ENCODE measurements around the gene MPC2.

Gene MPC2

DNA sequence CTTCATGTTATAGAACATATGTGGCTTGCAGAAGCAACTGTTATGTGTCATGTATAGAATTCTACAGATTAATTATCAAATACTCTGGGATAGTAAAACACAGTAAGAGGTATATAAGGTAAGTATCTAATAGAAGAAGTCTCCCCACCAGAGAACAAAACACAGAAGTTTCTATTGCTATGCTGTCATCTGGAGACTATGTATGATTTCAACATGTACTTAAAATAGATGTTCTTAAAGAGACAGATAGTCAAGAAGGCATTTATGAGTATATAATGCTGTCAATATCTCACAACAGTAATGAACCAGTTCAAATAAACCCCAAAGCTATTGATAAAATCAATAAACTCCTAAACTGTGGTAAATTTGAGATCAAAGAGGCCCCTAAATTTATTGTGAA is 14.8 kb downstream of the MPC2 start:
- H3K4ac ChIP-seq (ENCODE audit: low read length), result no peak overlapping the region
- H2BK15ac ChIP-seq (ENCODE audit: low read length), result no peak overlapping the region
- no peak overlapping the region for H2AK5ac ChIP-seq (ENCODE audit: low read depth, low read length)
- no peaks in the 10 kb centered on the region for H3K27me3 ChIP-seq (ENCODE audit: control insufficient read depth in 3 of 3, insufficient read depth in 3 of 3, low read depth in 1 of 3, low read length in 3 of 3)
- H2BK12ac ChIP-seq (ENCODE audit: low read length), result no peak overlapping the region
- no peak overlapping the region for H3K4me2 ChIP-seq (ENCODE audit: insufficient read depth, low read length, poor library complexity, severe bottlenecking)
- no peak overlapping the region for H3K27ac ChIP-seq (replicated peaks; ENCODE audit: low read length)
- no peak for DNase-seq (ENCODE audit: low spot score)
- H4K8ac ChIP-seq (ENCODE audit: low read depth, low read length), result no peak overlapping the region
- no peaks in the 10 kb centered on the region for H3K79me1 ChIP-seq (ENCODE audit: low read depth, low read length)
- no peak overlapping the region for H2BK5ac ChIP-seq (ENCODE audit: low read length)
- H2BK120ac ChIP-seq (ENCODE audit: low read depth, low read length), result no peak overlapping the region
- no peaks in the 10 kb centered on the region for H3K9me3 ChIP-seq (replicated peaks in 1 of 2; ENCODE audit: control insufficient read depth in 2 of 2, insufficient read depth in 1 of 2, low read depth in 1 of 2, low read length in 2 of 2)
- no peak overlapping the region for H2AFZ ChIP-seq (ENCODE audit: low read length)
- H3K14ac ChIP-seq (ENCODE audit: low read length), result no peak overlapping the region
- H3K9ac ChIP-seq (ENCODE audit: low read depth, low read length, poor library complexity), result no peak overlapping the region
- H3K36me3 ChIP-seq (replicated peaks in 1 of 2; ENCODE audit: control insufficient read depth in 2 of 2, insufficient read depth in 2 of 2, low read length in 2 of 2), result peaks cover 0 to 8% of the 10 kb centered on the region in 2 donors
- H3K23ac ChIP-seq (ENCODE audit: low read depth, low read length, poor library complexity), result no peak overlapping the region
- no peak overlapping the region for H3K18ac ChIP-seq (ENCODE audit: low read length)
- no peak overlapping the region for H3K4me3 ChIP-seq (ENCODE audit: low read length in 2 of 2)
- H4K91ac ChIP-seq (ENCODE audit: low read depth, low read length, poor library complexity), result no peak overlapping the region
- H3K4me1 ChIP-seq (ENCODE audit: control insufficient read depth in 2 of 2, insufficient read depth in 1 of 2, low read depth in 1 of 2, low read length in 2 of 2), result peaks cover 0 to 2% of the 10 kb centered on the region in 2 donors

GRCh38 chr1:167916766-167917511 is 19.9 kb downstream of the MPC2 start:
- H3K36me3 ChIP-seq (replicated peaks in 1 of 2; ENCODE audit: control insufficient read depth in 2 of 2, insufficient read depth in 2 of 2, low read length in 2 of 2), result peaks cover 1 to 8% of the 10 kb centered on the region in 2 donors
- no peak overlapping the region for H3K23ac ChIP-seq (ENCODE audit: low read depth, low read length, poor library complexity)
- no peak for DNase-seq (ENCODE audit: low spot score)
- H3K27me3 ChIP-seq (ENCODE audit: control insufficient read depth in 3 of 3, insufficient read depth in 3 of 3, low read depth in 1 of 3, low read length in 3 of 3), result no peaks in the 10 kb centered on the region
- H3K27ac ChIP-seq (replicated peaks; ENCODE audit: low read length), result no peak overlapping the region
- H3K4ac ChIP-seq (ENCODE audit: low read length), result no peak overlapping the region
- H2BK15ac ChIP-seq (ENCODE audit: low read length), result no peak overlapping the region
- no peaks in the 10 kb centered on the region for H3K79me1 ChIP-seq (ENCODE audit: low read depth, low read length)
- no peak overlapping the region for H3K14ac ChIP-seq (ENCODE audit: low read length)
- no peaks in the 10 kb centered on the region for H3K9me3 ChIP-seq (replicated peaks in 1 of 2; ENCODE audit: control insufficient read depth in 2 of 2, insufficient read depth in 1 of 2, low read depth in 1 of 2, low read length in 2 of 2)
- no peak overlapping the region for H3K4me2 ChIP-seq (ENCODE audit: insufficient read depth, low read length, poor library complexity, severe bottlenecking)
- no peak overlapping the region for H2AFZ ChIP-seq (ENCODE audit: low read length)
- H3K4me3 ChIP-seq (ENCODE audit: low read length in 2 of 2), result no peak overlapping the region
- no peak overlapping the region for H4K8ac ChIP-seq (ENCODE audit: low read depth, low read length)
- H3K4me1 ChIP-seq (ENCODE audit: control insufficient read depth in 2 of 2, insufficient read depth in 1 of 2, low read depth in 1 of 2, low read length in 2 of 2), result no peaks in the 10 kb centered on the region
- no peak overlapping the region for H2BK5ac ChIP-seq (ENCODE audit: low read length)
- H3K18ac ChIP-seq (ENCODE audit: low read length), result no peak overlapping the region
- WGBS, 2 donors (ENCODE audit: extremely low coverage in 2 of 2, insufficient read length in 2 of 2, insufficient replicate concordance in 1 of 2), result no CpG with 5 or more reads among the region's 6 CpGs
- H2AK5ac ChIP-seq (ENCODE audit: low read depth, low read length), result no peak overlapping the region
- H3K9ac ChIP-seq (ENCODE audit: low read depth, low read length, poor library complexity), result no peak overlapping the region
- no peak overlapping the region for H2BK12ac ChIP-seq (ENCODE audit: low read length)
- H2BK120ac ChIP-seq (ENCODE audit: low read depth, low read length), result no peak overlapping the region
- no peak overlapping the region for H4K91ac ChIP-seq (ENCODE audit: low read depth, low read length, poor library complexity)

GRCh38 chr1:167915569-167915968 is 21.3 kb downstream of the MPC2 start:
- peaks cover under 1 to 3% of the 10 kb centered on the region in 2 donors for H3K9me3 ChIP-seq (replicated peaks in 1 of 2; ENCODE audit: control insufficient read depth in 2 of 2, insufficient read depth in 1 of 2, low read depth in 1 of 2, low read length in 2 of 2)
- peaks cover 1 to 8% of the 10 kb centered on the region in 2 donors for H3K36me3 ChIP-seq (replicated peaks in 1 of 2; ENCODE audit: control insufficient read depth in 2 of 2, insufficient read depth in 2 of 2, low read length in 2 of 2)
- H3K4me2 ChIP-seq (ENCODE audit: insufficient read depth, low read length, poor library complexity, severe bottlenecking), result no peak overlapping the region
- no CpG with 5 or more reads among the region's 8 CpGs for WGBS, 2 donors (ENCODE audit: extremely low coverage in 2 of 2, insufficient read length in 2 of 2, insufficient replicate concordance in 1 of 2)
- H2BK5ac ChIP-seq (ENCODE audit: low read length), result no peak overlapping the region
- no peak for DNase-seq (ENCODE audit: low spot score)
- H2BK120ac ChIP-seq (ENCODE audit: low read depth, low read length), result no peak overlapping the region
- no peak overlapping the region for H3K4ac ChIP-seq (ENCODE audit: low read length)
- no peaks in the 10 kb centered on the region for H3K4me1 ChIP-seq (ENCODE audit: control insufficient read depth in 2 of 2, insufficient read depth in 1 of 2, low read depth in 1 of 2, low read length in 2 of 2)
- H3K14ac ChIP-seq (ENCODE audit: low read length), result no peak overlapping the region
- no peaks in the 10 kb centered on the region for H3K79me1 ChIP-seq (ENCODE audit: low read depth, low read length)
- no peak overlapping the region for H3K18ac ChIP-seq (ENCODE audit: low read length)
- no peak overlapping the region for H3K27ac ChIP-seq (replicated peaks; ENCODE audit: low read length)
- no peaks in the 10 kb centered on the region for H3K27me3 ChIP-seq (ENCODE audit: control insufficient read depth in 3 of 3, insufficient read depth in 3 of 3, low read depth in 1 of 3, low read length in 3 of 3)
- H4K91ac ChIP-seq (ENCODE audit: low read depth, low read length, poor library complexity), result no peak overlapping the region
- H4K8ac ChIP-seq (ENCODE audit: low read depth, low read length), result no peak overlapping the region
- no peak overlapping the region for H3K9ac ChIP-seq (ENCODE audit: low read depth, low read length, poor library complexity)
- no peak overlapping the region for H3K23ac ChIP-seq (ENCODE audit: low read depth, low read length, poor library complexity)
- no peak overlapping the region for H3K4me3 ChIP-seq (ENCODE audit: low read length in 2 of 2)
- no peak overlapping the region for H2BK15ac ChIP-seq (ENCODE audit: low read length)
- H2AK5ac ChIP-seq (ENCODE audit: low read depth, low read length), result no peak overlapping the region
- no peak overlapping the region for H2AFZ ChIP-seq (ENCODE audit: low read length)
- H2BK12ac ChIP-seq (ENCODE audit: low read length), result no peak overlapping the region

DNA sequence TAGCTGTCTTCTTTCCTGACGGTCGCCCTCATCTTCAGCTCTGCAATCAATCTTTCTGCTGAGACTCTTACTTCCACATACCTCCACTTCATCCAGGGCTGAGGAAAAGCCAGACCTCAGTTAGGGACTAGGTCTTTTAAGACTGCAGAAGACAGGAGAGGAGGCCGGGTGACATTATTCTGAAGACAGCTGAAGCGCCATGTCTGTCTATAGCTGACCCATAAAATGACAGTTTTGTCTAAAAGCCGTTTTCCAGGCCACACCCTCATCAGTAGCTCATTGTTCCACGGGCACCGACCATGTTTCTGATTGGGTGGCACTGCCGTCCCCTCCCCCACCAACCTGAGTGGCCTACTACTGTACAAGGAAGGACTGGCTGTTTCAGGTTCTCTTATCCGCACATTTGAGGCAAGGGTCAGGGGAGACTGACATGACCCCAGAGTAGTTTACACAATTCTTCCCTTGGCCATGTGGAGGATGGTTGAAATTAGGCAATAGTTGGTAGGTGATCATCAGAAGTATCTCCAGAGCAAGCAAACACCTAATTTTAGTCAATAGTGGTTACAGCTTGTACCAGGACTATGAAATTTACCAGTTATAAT is 22.9 kb downstream of the MPC2 start, which contains the start of gene ADCY10:
Gene ADCY10, minus strand, starts transcription at position 240 of the 602 bp plus-strand sequence. CDS start 8,994 bp downstream, outside the sequence.
- Histone ChIP-seq H2BK15ac (ENCODE audit: low read length) (no peak within 1 kb of the TSS), H3K4me2 (ENCODE audit: insufficient read depth, low read length, poor library complexity, severe bottlenecking) (no peak within 1 kb of the TSS), H3K27ac (replicated peaks; ENCODE audit: low read length) (no peak within 1 kb of the TSS), H3K36me3 (replicated peaks in 1 of 2; ENCODE audit: control insufficient read depth in 2 of 2, insufficient read depth in 2 of 2, low read length in 2 of 2) (peaks cover 1 to 8% of the 10 kb centered on the region in 2 donors), H3K4me3 (ENCODE audit: low read length in 2 of 2) (no peak within 1 kb of the TSS), H2BK12ac (ENCODE audit: low read length) (no peak within 1 kb of the TSS), H2AFZ (ENCODE audit: low read length) (no peak within 1 kb of the TSS), H2BK5ac (ENCODE audit: low read length) (no peak within 1 kb of the TSS), H3K4ac (ENCODE audit: low read length) (no peak within 1 kb of the TSS), H3K18ac (ENCODE audit: low read length) (no peak within 1 kb of the TSS), H3K27me3 (ENCODE audit: control insufficient read depth in 3 of 3, insufficient read depth in 3 of 3, low read depth in 1 of 3, low read length in 3 of 3) (no peaks in the 10 kb centered on the region), H2BK120ac (ENCODE audit: low read depth, low read length) (no peak within 1 kb of the TSS), H3K14ac (ENCODE audit: low read length) (no peak within 1 kb of the TSS), H2AK5ac (ENCODE audit: low read depth, low read length) (no peak within 1 kb of the TSS), H3K9me3 (replicated peaks in 1 of 2; ENCODE audit: control insufficient read depth in 2 of 2, insufficient read depth in 1 of 2, low read depth in 1 of 2, low read length in 2 of 2) (peaks cover 3 to 11% of the 10 kb centered on the region in 2 donors), H3K9ac (ENCODE audit: low read depth, low read length, poor library complexity) (no peak within 1 kb of the TSS), H3K79me1 (ENCODE audit: low read depth, low read length) (no peaks in the 10 kb centered on the region), H3K23ac (ENCODE audit: low read depth, low read length, poor library complexity) (no peak within 1 kb of the TSS), H4K91ac (ENCODE audit: low read depth, low read length, poor library complexity) (no peak within 1 kb of the TSS), H3K4me1 (ENCODE audit: control insufficient read depth in 2 of 2, insufficient read depth in 1 of 2, low read depth in 1 of 2, low read length in 2 of 2) (no peaks in the 10 kb centered on the region), H4K8ac (ENCODE audit: low read depth, low read length) (no peak within 1 kb of the TSS)
- no CpG with 5 or more reads among the region's 9 CpGs for WGBS, 2 donors (ENCODE audit: extremely low coverage in 2 of 2, insufficient read length in 2 of 2, insufficient replicate concordance in 1 of 2)
- DNase-seq (ENCODE audit: low spot score), result no peak

All from neuronal stem cell (in vitro differentiated cells).